BE2C (cell line): ENCODE results near the gene CLTRN.

Experiments
- DNase-seq: peaks from one replicate; pipeline ENCODE4 v3.0.0-alpha.2; 2020
- H3K27me3 ChIP-seq: fragments of 250-450 bp; sonication (Bioruptor Pico); 2 replicates; pipeline ENCODE4 v1.5.1; 2020; ENCODE audit warnings: mild to moderate bottlenecking
- H3K36me3 ChIP-seq: fragments of 250-450 bp; sonication (Bioruptor Pico); 2 replicates; pipeline ENCODE4 v1.5.1; 2020; ENCODE audit warnings: mild to moderate bottlenecking
- H3K4me1 ChIP-seq: fragments of 250-450 bp; sonication (Bioruptor Pico); 2 replicates; pipeline ENCODE4 v1.5.1; 2020
- H3K4me3 ChIP-seq: 2 replicates; pipeline ENCODE4 v1.5.1; 2011; ENCODE audit warnings: low read depth, low read length
- H3K9me3 ChIP-seq: fragments of 250-450 bp; sonication (Bioruptor Pico); 2 replicates; pipeline ENCODE4 v1.5.1; 2020
- CTCF ChIP-seq: IDR thresholded peaks from 2 replicates; pipeline ENCODE4 v1.5.1; 2012; ENCODE audit warnings: mild to moderate bottlenecking, low read depth, low read length

The CLTRN gene

GRCh38 chrX:15644560-15644872, 20.1 kb downstream of the CLTRN start:
- Histone ChIP-seq H3K9me3 (no peaks in the 10 kb centered on the region), H3K4me1 (no peaks in the 10 kb centered on the region), H3K27me3 (no peaks in the 10 kb centered on the region), H3K4me3 (no peak overlapping the region), H3K36me3 (no peaks in the 10 kb centered on the region)
- no peak for TF ChIP-seq CTCF
- no peak for DNase-seq

- TF ChIP-seq CTCF: no peak
- DNase-seq: no peak
Observed at GRCh38 chrX:15643786-15644559, 20.6 kb downstream of the CLTRN start.

GRCh38 chrX:15631637-15632036, 33.0 kb downstream of the CLTRN start:
- Histone ChIP-seq H3K4me1 (no peaks in the 10 kb centered on the region), H3K27me3 (no peaks in the 10 kb centered on the region)
- TF ChIP-seq CTCF: no peak

More at GRCh38 chrX:15643786-15644559, 20.6 kb downstream of the CLTRN start:
- Histone ChIP-seq H3K4me1 (no peaks in the 10 kb centered on the region), H3K36me3 (no peaks in the 10 kb centered on the region), H3K27me3 (no peaks in the 10 kb centered on the region), H3K9me3 (no peaks in the 10 kb centered on the region), H3K4me3 (no peak overlapping the region)

GRCh38 chrX:15623054-15623453, 41.6 kb downstream of the CLTRN start:
- Histone ChIP-seq H3K36me3 (no peaks in the 10 kb centered on the region), H3K27me3 (no peaks in the 10 kb centered on the region), H3K9me3 (no peaks in the 10 kb centered on the region), H3K4me3 (no peak overlapping the region), H3K4me1 (no peaks in the 10 kb centered on the region)
- TF ChIP-seq CTCF: no peak
- DNase-seq: no peak

More at GRCh38 chrX:15631637-15632036, 33.0 kb downstream of the CLTRN start:
- no peak for DNase-seq
- H3K9me3 ChIP-seq: no peaks in the 10 kb centered on the region
- no peak overlapping the region for H3K4me3 ChIP-seq
- no peaks in the 10 kb centered on the region for H3K36me3 ChIP-seq

- H3K4me1 ChIP-seq: no peaks in the 10 kb centered on the region
- no peak for DNase-seq
- TF ChIP-seq CTCF: no peak
- H3K9me3 ChIP-seq: no peaks in the 10 kb centered on the region
- no peaks in the 10 kb centered on the region for H3K27me3 ChIP-seq
- H3K4me3 ChIP-seq: no peak overlapping the region
- H3K36me3 ChIP-seq: no peaks in the 10 kb centered on the region
Observed at GRCh38 chrX:15619053-15619755, 45.4 kb downstream of the CLTRN start.

GRCh38 chrX:15617111-15617510, 47.5 kb downstream of the CLTRN start:
- no peak for TF ChIP-seq CTCF
- no peaks in the 10 kb centered on the region for H3K27me3 ChIP-seq
- no peak for DNase-seq

More at GRCh38 chrX:15617111-15617510, 47.5 kb downstream of the CLTRN start:
- no peaks in the 10 kb centered on the region for H3K9me3 ChIP-seq
- H3K4me1 ChIP-seq: no peaks in the 10 kb centered on the region
- no peaks in the 10 kb centered on the region for H3K36me3 ChIP-seq
- no peak overlapping the region for H3K4me3 ChIP-seq
